A673 (cell line): Measurements from ENCODE around the gene GPR137. TPM values are rescaled to one million over a fixed set of nuclear protein-coding genes. Genes with fewer than 3 reads are reported as not detected.

Experiments
- BruUV-seq: library from RNA; stranded (reverse); fragments of 400-500 nt; replicated peaks from 2 replicates; lab custom pipeline; 2021; lab: Mats Ljungman, UMichigan
- CTCF ChIA-PET: fragments of 300-600 bp; sonication (Branson Sonifier 250); formaldehyde crosslinking; loops from one replicate; lab custom pipeline; 2022; ENCODE audit warnings: antibody characterized with exemption; lab: Charles Lee
- POLR2A ChIA-PET: fragments of 300-600 bp; sonication (Branson Sonifier 250); formaldehyde crosslinking; loops from one replicate; lab custom pipeline; 2022; ENCODE audit warnings: antibody characterized with exemption; ENCODE audit not compliant: low non-redundant PET; lab: Charles Lee
- DNase-seq: peaks from one replicate; pipeline ENCODE4 v3.0.0-alpha.2; 2015; ENCODE audit warnings: low spot score
- H3K27ac ChIP-seq: fragments of 200-600 bp; sonication (generic); 2 replicates; pipeline ENCODE4 v1.5.1; 2016; ENCODE audit warnings: mixed run types, low read depth, mild to moderate bottlenecking, mixed read lengths, antibody characterized with exemption, low read length; ENCODE audit not compliant: poor library complexity, severe bottlenecking
- H3K27me3 ChIP-seq: fragments of 200-600 bp; sonication (generic); replicated peaks from 2 replicates; pipeline ENCODE4 v1.6.1; 2017; ENCODE audit warnings: mixed run types, low read depth, mild to moderate bottlenecking, mixed read lengths, antibody characterized with exemption, low read length; ENCODE audit not compliant: insufficient read depth, poor library complexity
- H3K36me3 ChIP-seq: fragments of 200-600 bp; sonication (generic); 2 replicates; pipeline ENCODE4 v1.6.1; 2016; ENCODE audit warnings: mixed run types, mild to moderate bottlenecking, mixed read lengths, antibody characterized with exemption, low read length; ENCODE audit not compliant: insufficient read depth, poor library complexity, severe bottlenecking
- H3K4me1 ChIP-seq: fragments of 200-600 bp; sonication (generic); 2 replicates; pipeline ENCODE4 v1.6.1; 2017; ENCODE audit warnings: mixed run types, mild to moderate bottlenecking, mixed read lengths, antibody characterized with exemption, low read length; ENCODE audit not compliant: insufficient read depth, poor library complexity, severe bottlenecking
- H3K4me3 ChIP-seq: fragments of 200-600 bp; sonication (generic); 2 replicates; pipeline ENCODE4 v1.5.1; 2016; ENCODE audit warnings: low read depth, mixed run types, mild to moderate bottlenecking, mixed read lengths, low read length; ENCODE audit not compliant: poor library complexity, severe bottlenecking
- H3K9me3 ChIP-seq: fragments of 200-600 bp; sonication (generic); 2 replicates; pipeline ENCODE4 v1.6.1; 2016; ENCODE audit warnings: mixed run types, low read depth, mild to moderate bottlenecking, mixed read lengths, antibody characterized with exemption, low read length; ENCODE audit not compliant: poor library complexity, severe bottlenecking
- EZH2 ChIP-seq: fragments of 200-600 bp; sonication (generic); IDR thresholded peaks from 2 replicates; pipeline ENCODE4 v1.6.1; 2017; ENCODE audit warnings: borderline replicate concordance, low read depth, mild to moderate bottlenecking, mixed read lengths, antibody characterized with exemption, low read length; ENCODE audit not compliant: poor library complexity, severe bottlenecking
- intact Hi-C: fragments of 100-400 bp; cut with micrococcal nuclease; formaldehyde crosslinking; loops from one replicate; pipeline ENCODE4 v1.10.0; 2022; ENCODE audit not compliant: unreplicated experiment
- total RNA-seq: library from RNA; stranded (reverse); gene quantifications from 2 replicates; pipeline ENCODE4 v1.2.3, GENCODE V29; 2021
- TF ChIP-seq, protein P1 (sequence below): fragments of 300-800, 200-600 bp; sonication (generic); conservative IDR thresholded peaks from 2 replicates; pipeline ENCODE4 v1.5.1; 2017; ENCODE audit warnings: low read depth, mild to moderate bottlenecking, antibody characterized with exemption, low read length, moderate library complexity, mixed read lengths

The GPR137 gene
- total RNA-seq, 1 experiment from 2014 or later, result 47.9 TPM

DNA sequence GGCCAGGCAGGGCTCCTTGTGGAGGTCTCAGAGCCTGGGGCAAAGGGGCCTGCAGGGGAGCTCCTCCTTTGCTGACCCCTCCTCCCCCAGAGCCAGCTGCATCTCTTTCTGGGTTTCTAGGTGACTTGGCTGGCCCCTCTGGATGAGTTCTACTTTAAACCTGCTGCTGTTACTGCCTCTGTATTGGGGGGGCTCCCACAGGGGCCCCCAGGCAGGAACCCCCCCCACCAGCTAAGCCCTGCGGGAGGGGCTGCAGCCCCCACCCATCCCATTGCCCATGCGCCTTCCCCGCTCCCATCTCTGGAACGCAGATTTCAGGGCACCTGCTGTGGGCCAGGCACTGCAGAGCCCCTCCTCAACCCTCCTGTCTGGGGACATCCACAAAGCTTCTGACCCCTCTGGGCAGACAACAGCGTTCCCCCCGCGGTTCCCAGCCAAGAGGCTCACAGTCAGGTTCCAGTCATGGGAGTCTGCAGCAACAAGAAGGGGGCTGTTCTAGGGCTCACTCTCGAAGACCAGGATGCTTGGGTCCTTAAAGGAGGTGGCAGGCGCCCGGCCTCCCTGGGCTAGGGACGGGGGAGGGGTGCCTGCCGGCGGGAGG lies 35.1 kb upstream of the GPR137 start:
- CTCF ChIA-PET, result interaction anchor here (1.1 kb wide), 1 partner anchor 104 kb away, joined by 4 read pairs; no protein-coding TSS in a partner anchor
- peak overlapping the region; percentile 66 for H3K27ac ChIP-seq
- intact Hi-C loops, result no loop called here

DNA sequence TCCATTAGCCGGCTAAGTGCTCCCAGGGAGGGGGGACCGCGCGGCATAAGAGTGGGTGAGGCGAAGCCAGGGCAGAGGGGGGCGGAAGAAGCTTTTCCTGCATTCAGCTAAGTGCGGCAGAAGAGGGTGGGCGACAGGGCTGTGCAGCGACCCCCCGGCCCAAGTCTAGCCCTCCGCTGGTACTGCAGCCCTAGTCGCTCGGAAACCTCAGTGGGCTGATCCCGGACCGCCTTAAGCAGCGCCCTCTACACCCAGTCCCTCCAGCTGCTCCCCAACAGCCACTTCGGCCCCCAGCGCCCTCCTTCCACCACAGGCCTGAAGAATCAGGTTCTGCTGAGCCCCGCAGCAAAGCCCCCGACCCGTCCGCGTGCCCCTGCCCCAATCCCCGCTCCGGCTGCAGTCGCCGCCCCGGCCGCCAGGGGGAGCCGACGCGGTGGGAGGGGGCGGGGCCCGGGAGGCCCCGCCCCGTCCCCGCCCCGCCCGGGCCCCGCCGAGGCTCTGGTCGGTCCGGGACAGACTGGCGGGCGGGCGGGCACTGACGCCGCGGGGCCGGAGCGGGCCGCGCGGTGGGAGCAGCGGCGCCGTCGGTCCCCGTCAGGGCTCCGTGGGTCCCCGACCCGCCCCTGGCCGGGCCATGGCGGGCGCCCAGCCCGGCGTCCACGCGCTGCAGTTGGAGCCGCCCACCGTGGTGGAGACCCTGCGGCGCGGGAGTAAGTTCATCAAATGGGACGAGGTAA lies 34.5 kb upstream of the GPR137 start, which contains the start of gene PLCB3:
Gene PLCB3, plus strand, starts transcription at position 515 of the 737 bp plus-strand sequence. Its CDS starts 120 bp downstream, at position 635.
- intact Hi-C loops, result no loop called here
- Histone ChIP-seq H3K36me3 (peaks cover 20% of the 10 kb centered on the region), H3K4me3 (peak within 1 kb of the TSS; percentile 79), H3K9me3 (no peaks in the 10 kb centered on the region), H3K27me3 (no peaks in the 10 kb centered on the region), H3K27ac (peak within 1 kb of the TSS; percentile 68), H3K4me1 (peaks cover 27% of the 10 kb centered on the region)
- BruUV-seq, result no TSS peak
- POLR2A ChIA-PET, result no interaction called here
- CTCF ChIA-PET, result interaction anchor here (0.6 to 1.7 kb wide), 4 partner anchors 10 to 67 kb away, joined by 3 to 11 read pairs (median 7); partner anchors contain the start of genes PRDX5 and TRMT112
- TF ChIP-seq, protein P1, sequence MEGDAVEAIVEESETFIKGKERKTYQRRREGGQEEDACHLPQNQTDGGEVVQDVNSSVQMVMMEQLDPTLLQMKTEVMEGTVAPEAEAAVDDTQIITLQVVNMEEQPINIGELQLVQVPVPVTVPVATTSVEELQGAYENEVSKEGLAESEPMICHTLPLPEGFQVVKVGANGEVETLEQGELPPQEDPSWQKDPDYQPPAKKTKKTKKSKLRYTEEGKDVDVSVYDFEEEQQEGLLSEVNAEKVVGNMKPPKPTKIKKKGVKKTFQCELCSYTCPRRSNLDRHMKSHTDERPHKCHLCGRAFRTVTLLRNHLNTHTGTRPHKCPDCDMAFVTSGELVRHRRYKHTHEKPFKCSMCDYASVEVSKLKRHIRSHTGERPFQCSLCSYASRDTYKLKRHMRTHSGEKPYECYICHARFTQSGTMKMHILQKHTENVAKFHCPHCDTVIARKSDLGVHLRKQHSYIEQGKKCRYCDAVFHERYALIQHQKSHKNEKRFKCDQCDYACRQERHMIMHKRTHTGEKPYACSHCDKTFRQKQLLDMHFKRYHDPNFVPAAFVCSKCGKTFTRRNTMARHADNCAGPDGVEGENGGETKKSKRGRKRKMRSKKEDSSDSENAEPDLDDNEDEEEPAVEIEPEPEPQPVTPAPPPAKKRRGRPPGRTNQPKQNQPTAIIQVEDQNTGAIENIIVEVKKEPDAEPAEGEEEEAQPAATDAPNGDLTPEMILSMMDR, result peak; percentile 78
- TF ChIP-seq EZH2, result no peak
- DNase-seq, result peak; percentile 74

More for the DNA sequence above, 35.1 kb upstream of the GPR137 start:
- TF ChIP-seq, protein P1, result no peak
- TF ChIP-seq EZH2, result no peak
- Histone ChIP-seq H3K4me1 (peaks cover 27% of the 10 kb centered on the region), H3K9me3 (no peaks in the 10 kb centered on the region), H3K4me3 (peak overlapping the region; percentile 79), H3K36me3 (peaks cover 13% of the 10 kb centered on the region), H3K27me3 (no peaks in the 10 kb centered on the region)
- BruUV-seq, result no TSS peak
- POLR2A ChIA-PET, result interaction anchor here (0.5 kb wide), 1 partner anchor 686 kb away, joined by 3 read pairs; no protein-coding TSS in a partner anchor
- no peak for DNase-seq

DNA sequence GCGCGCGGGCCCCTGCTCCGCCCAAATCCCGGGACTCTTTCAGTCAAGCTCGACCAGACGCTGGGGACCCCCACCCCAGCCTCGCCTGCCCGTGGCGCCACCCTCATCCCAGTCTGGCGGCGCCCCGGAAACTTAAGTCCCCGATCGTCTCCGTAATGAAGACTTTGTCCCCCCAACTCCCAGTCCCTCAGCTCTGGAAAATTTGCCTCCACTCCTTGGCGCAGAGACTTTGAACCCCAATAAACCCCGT lies 34.0 kb upstream of the GPR137 start:
- ChIA-PET POLR2A (no interaction called here), CTCF (interaction anchor here (0.6 to 1.7 kb wide), 9 partner anchors 10 to 70 kb away, joined by 3 to 11 read pairs (median 4); partner anchors contain the start of genes PRDX5 and TRMT112)
- Histone ChIP-seq H3K4me1 (peaks cover 27% of the 10 kb centered on the region), H3K27me3 (no peaks in the 10 kb centered on the region), H3K27ac (peak overlapping the region; percentile 68), H3K36me3 (peaks cover 25% of the 10 kb centered on the region), H3K4me3 (peak overlapping the region; percentile 79), H3K9me3 (no peaks in the 10 kb centered on the region)
- BruUV-seq, result no TSS peak
- no peak for DNase-seq
- intact Hi-C loops, result no loop called here
- TF ChIP-seq EZH2, result no peak
- TF ChIP-seq, protein P1, result no peak
